ENCODE data around the gene BRSK2. TPM values are rescaled to one million over a fixed set of nuclear protein-coding genes. Genes with fewer than 3 reads are reported as not detected.

BRSK2 gene
- total and polyA plus RNA-seq, 4 experiments from 2014 or later, result 0.18 to 0.47 (median 0.32) TPM

DNA sequence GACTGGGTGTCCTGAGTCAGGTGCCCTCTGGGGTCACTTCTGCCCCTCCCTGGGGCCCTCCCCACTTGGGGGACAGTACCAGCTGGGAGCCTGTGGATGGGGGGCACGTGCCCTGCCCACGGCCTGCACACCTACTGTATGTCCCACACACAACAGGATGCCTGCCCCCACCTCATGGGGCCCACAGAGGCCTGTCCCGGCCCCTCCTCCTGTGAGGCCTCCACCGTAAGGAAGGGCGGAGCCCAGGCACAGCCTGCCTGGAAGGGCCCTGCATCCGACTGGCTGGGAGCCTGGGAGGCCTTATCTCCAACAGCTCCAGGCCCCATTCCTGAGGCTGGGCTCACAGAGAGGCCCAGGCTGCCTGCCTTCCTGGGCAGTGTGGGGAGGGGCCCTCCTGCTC, 47.8 kb downstream of the BRSK2 start:
- H3K9me3 Mint-ChIP-seq, result peaks cover 0 to 3% (median 0%) of the 10 kb centered on the region in 8 donors
- intact Hi-C loops (cut with micrococcal nuclease), result no loop called here
- H3K27ac Mint-ChIP-seq, result no peak overlapping the region
- POLR2A ChIA-PET (ENCODE audit: partially characterized antibody), result no interaction called here
- CTCF ChIA-PET (ENCODE audit: partially characterized antibody), result no interaction called here
- Histone ChIP-seq H3K4me1 (ENCODE audit: insufficient read depth, low read length) (no peaks in the 10 kb centered on the region), H3K27me3 (ENCODE audit: insufficient read depth, low read length) (no peaks in the 10 kb centered on the region), H3K36me3 (ENCODE audit: insufficient read depth, low read length) (no peaks in the 10 kb centered on the region), H3K9me3 (ENCODE audit: control insufficient read depth in 1 of 2, low read length in 2 of 2) (no peaks in the 10 kb centered on the region), H3K27ac (ENCODE audit: low read depth, low read length) (no peak overlapping the region), H3K4me3 (ENCODE audit: low read length in 2 of 2) (no peak overlapping the region)
- H3K27me3 Mint-ChIP-seq, result no peaks in the 10 kb centered on the region
- DNase-seq, result no peak
- no peaks in the 10 kb centered on the region for H3K36me3 Mint-ChIP-seq
- H3K4me1 Mint-ChIP-seq, result no peaks in the 10 kb centered on the region
- H3K4me3 Mint-ChIP-seq, result no peak overlapping the region

DNA sequence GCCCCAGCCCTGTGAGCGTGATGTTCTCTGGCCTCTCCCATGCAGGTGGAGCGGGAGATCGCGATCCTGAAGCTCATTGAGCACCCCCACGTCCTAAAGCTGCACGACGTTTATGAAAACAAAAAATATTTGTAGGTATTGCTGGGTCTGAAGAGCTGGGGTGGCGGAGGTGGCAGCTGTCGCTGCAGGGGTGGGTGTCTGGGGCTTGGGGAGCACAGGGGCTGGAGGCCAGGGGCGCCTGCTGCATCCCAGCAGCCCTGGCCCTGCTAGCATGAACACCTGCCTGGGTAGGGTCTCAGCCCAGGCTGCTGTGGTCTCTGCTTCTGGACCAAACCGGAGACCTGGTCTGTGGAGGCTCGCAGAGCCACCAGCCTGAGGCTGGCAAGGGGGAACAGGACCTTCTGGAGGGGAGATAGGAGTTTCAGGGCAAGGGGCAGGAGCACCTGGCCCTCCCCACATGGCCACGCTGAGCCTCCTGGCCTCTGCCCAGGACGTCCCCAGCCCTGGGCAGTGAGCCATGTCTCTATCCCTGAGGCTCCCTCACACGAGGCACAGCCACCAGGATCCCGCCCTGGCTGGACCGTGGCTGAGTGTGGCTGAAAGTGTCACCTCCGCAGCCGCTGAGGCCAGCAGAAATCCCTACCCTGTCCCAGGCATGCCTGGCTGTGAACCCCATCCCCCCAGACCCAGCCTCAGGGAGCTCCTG, 48.7 kb downstream of the BRSK2 start:
- no peak for DNase-seq
- no peak overlapping the region for H3K27ac Mint-ChIP-seq

DNA sequence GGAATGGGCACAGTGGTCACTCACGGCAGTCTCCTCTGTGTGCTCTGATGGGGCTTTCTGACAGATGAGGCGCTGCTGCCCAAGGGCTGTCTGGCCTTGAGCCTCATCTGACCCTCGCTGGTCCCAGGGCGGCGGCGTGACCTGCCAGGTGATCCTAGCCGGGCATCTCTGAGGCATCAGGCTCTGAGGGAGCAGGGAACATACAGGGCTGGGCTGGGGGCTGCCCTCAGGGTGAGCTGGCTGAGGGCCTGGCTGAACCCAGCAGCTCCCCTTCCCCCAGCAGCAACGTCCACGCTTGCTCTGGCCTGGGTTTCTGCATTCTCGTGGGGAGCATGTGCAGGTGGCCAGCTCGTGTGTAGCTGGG, 49.2 kb downstream of the BRSK2 start:
- Mint-ChIP-seq H3K27ac (no peak overlapping the region), H3K36me3 (no peaks in the 10 kb centered on the region), H3K9me3 (peaks cover 0 to 3% (median 0%) of the 10 kb centered on the region in 8 donors), H3K27me3 (no peaks in the 10 kb centered on the region), H3K4me1 (no peaks in the 10 kb centered on the region), H3K4me3 (no peak overlapping the region)
- Histone ChIP-seq H3K9me3 (ENCODE audit: control insufficient read depth in 1 of 2, low read length in 2 of 2) (no peaks in the 10 kb centered on the region), H3K4me3 (ENCODE audit: low read length in 2 of 2) (no peak overlapping the region), H3K27ac (ENCODE audit: low read depth, low read length) (no peak overlapping the region), H3K36me3 (ENCODE audit: insufficient read depth, low read length) (no peaks in the 10 kb centered on the region), H3K27me3 (ENCODE audit: insufficient read depth, low read length) (no peaks in the 10 kb centered on the region), H3K4me1 (ENCODE audit: insufficient read depth, low read length) (no peaks in the 10 kb centered on the region)
- ChIA-PET CTCF (ENCODE audit: partially characterized antibody) (no interaction called here), POLR2A (ENCODE audit: partially characterized antibody) (no interaction called here)
- intact Hi-C loops (cut with micrococcal nuclease), result no loop called here
- DNase-seq, result no peak

More for the DNA sequence above, 48.7 kb downstream of the BRSK2 start:
- Mint-ChIP-seq H3K4me1 (no peaks in the 10 kb centered on the region), H3K27me3 (no peaks in the 10 kb centered on the region), H3K9me3 (peaks cover 0 to 3% (median 0%) of the 10 kb centered on the region in 8 donors), H3K4me3 (no peak overlapping the region), H3K36me3 (no peaks in the 10 kb centered on the region)
- Histone ChIP-seq H3K4me3 (ENCODE audit: low read length in 2 of 2) (no peak overlapping the region), H3K9me3 (ENCODE audit: control insufficient read depth in 1 of 2, low read length in 2 of 2) (no peaks in the 10 kb centered on the region), H3K27ac (ENCODE audit: low read depth, low read length) (no peak overlapping the region), H3K4me1 (ENCODE audit: insufficient read depth, low read length) (no peaks in the 10 kb centered on the region), H3K27me3 (ENCODE audit: insufficient read depth, low read length) (no peaks in the 10 kb centered on the region), H3K36me3 (ENCODE audit: insufficient read depth, low read length) (no peaks in the 10 kb centered on the region)
- ChIA-PET POLR2A (ENCODE audit: partially characterized antibody) (no interaction called here), CTCF (ENCODE audit: partially characterized antibody) (no interaction called here)
- intact Hi-C loops (cut with micrococcal nuclease), result no loop called here

DNA sequence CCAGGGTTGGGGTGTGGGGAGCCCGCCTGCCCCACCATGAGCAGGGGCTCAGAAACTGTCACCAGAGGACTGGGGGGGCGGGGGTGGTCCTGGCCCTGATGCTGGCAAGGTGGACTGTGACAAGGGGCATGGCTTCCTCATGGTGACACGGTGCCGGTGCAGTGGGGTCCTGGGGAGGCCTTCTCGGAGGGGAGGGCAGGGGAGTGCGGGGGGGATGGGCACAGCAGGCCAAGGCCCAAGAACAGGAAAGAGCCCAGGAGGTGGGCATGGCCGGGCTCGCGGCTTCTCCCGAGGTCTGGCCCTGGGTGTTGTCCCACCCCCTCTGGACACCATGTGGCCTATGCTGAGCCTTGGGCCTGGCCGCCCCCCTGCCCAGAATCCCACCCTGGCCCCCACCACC, 49.6 kb downstream of the BRSK2 start:
- Histone ChIP-seq H3K27ac (ENCODE audit: low read depth, low read length) (no peak overlapping the region), H3K36me3 (ENCODE audit: insufficient read depth, low read length) (no peaks in the 10 kb centered on the region), H3K4me3 (ENCODE audit: low read length in 2 of 2) (no peak overlapping the region), H3K9me3 (ENCODE audit: control insufficient read depth in 1 of 2, low read length in 2 of 2) (no peaks in the 10 kb centered on the region), H3K4me1 (ENCODE audit: insufficient read depth, low read length) (no peaks in the 10 kb centered on the region), H3K27me3 (ENCODE audit: insufficient read depth, low read length) (no peaks in the 10 kb centered on the region)
- intact Hi-C loops (cut with micrococcal nuclease), result no loop called here
- Mint-ChIP-seq H3K27me3 (no peaks in the 10 kb centered on the region), H3K4me1 (no peaks in the 10 kb centered on the region), H3K9me3 (peaks cover 0 to 3% (median 0%) of the 10 kb centered on the region in 8 donors), H3K4me3 (no peak overlapping the region), H3K36me3 (no peaks in the 10 kb centered on the region), H3K27ac (no peak overlapping the region)
- no peak for DNase-seq
- CTCF ChIA-PET (ENCODE audit: partially characterized antibody), result no interaction called here
- POLR2A ChIA-PET (ENCODE audit: partially characterized antibody), result no interaction called here

DNA sequence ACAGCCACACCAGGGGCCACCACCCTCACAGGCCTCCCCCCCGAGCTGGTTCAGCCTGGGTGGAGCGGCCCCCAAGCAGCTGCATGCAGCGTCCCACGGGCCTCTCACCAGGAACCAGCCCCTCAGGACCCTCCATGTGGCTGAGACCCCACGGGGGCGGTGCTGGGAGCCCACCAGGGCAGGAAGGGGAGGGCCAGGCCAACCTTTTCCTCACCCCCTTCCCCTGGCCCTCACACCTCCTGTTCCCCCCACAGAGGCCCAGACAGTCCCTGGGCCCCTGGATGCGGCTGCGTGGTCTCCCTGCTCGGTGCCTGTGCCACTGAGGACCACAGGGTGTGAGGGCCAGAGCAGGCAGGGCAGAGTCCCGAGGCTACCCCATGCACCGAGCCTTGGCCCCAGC, 50.3 kb downstream of the BRSK2 start:
- no peak overlapping the region for H3K27ac Mint-ChIP-seq
- H3K36me3 Mint-ChIP-seq, result no peaks in the 10 kb centered on the region
- no peak overlapping the region for H3K4me3 Mint-ChIP-seq
- H3K4me3 ChIP-seq (ENCODE audit: low read length in 2 of 2), result no peak overlapping the region
- intact Hi-C loops (cut with micrococcal nuclease), result no loop called here
- H3K9me3 Mint-ChIP-seq, result peaks cover 0 to 3% (median 0%) of the 10 kb centered on the region in 8 donors
- H3K36me3 ChIP-seq (ENCODE audit: insufficient read depth, low read length), result no peaks in the 10 kb centered on the region
- H3K27me3 Mint-ChIP-seq, result peaks cover 0 to 2% of the 10 kb centered on the region in 2 donors
- H3K27ac ChIP-seq (ENCODE audit: low read depth, low read length), result no peak overlapping the region
- H3K4me1 ChIP-seq (ENCODE audit: insufficient read depth, low read length), result no peaks in the 10 kb centered on the region
- no peak for DNase-seq
- no peaks in the 10 kb centered on the region for H3K4me1 Mint-ChIP-seq
- no peaks in the 10 kb centered on the region for H3K27me3 ChIP-seq (ENCODE audit: insufficient read depth, low read length)
- no peaks in the 10 kb centered on the region for H3K9me3 ChIP-seq (ENCODE audit: control insufficient read depth in 1 of 2, low read length in 2 of 2)
- ChIA-PET CTCF (ENCODE audit: partially characterized antibody) (no interaction called here), POLR2A (ENCODE audit: partially characterized antibody) (no interaction called here)

DNA sequence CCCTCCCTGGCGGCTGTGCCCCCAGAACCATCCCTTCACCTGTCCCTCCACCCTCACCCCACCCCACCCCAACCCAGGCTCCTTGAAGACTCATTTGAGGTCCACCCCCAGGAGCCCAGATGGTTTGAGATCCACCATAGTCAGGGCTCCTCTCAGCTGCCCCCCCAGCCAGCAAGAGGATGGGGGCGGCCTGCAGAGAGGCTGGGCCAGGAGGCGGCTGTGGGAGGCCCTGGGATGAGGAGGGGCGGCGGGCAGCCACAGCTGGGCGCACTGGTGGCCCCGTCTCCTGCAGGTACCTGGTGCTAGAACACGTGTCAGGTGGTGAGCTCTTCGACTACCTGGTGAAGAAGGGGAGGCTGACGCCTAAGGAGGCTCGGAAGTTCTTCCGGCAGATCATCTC, 50.8 kb downstream of the BRSK2 start:
- intact Hi-C loops (cut with micrococcal nuclease), result no loop called here
- Mint-ChIP-seq H3K27ac (no peak overlapping the region), H3K4me3 (no peak overlapping the region), H3K36me3 (no peaks in the 10 kb centered on the region), H3K9me3 (peaks cover 0 to 3% (median 0%) of the 10 kb centered on the region in 8 donors), H3K4me1 (no peaks in the 10 kb centered on the region), H3K27me3 (peaks cover 0 to 2% of the 10 kb centered on the region in 2 donors)
- no peaks in the 10 kb centered on the region for H3K9me3 ChIP-seq (ENCODE audit: control insufficient read depth in 1 of 2, low read length in 2 of 2)
- H3K27ac ChIP-seq (ENCODE audit: low read depth, low read length), result no peak overlapping the region
- CTCF ChIA-PET (ENCODE audit: partially characterized antibody), result no interaction called here
- POLR2A ChIA-PET (ENCODE audit: partially characterized antibody), result no interaction called here
- no peak overlapping the region for H3K4me3 ChIP-seq (ENCODE audit: low read length in 2 of 2)
- no peaks in the 10 kb centered on the region for H3K4me1 ChIP-seq (ENCODE audit: insufficient read depth, low read length)
- H3K36me3 ChIP-seq (ENCODE audit: insufficient read depth, low read length), result no peaks in the 10 kb centered on the region
- no peaks in the 10 kb centered on the region for H3K27me3 ChIP-seq (ENCODE audit: insufficient read depth, low read length)
- no peak for DNase-seq

DNA sequence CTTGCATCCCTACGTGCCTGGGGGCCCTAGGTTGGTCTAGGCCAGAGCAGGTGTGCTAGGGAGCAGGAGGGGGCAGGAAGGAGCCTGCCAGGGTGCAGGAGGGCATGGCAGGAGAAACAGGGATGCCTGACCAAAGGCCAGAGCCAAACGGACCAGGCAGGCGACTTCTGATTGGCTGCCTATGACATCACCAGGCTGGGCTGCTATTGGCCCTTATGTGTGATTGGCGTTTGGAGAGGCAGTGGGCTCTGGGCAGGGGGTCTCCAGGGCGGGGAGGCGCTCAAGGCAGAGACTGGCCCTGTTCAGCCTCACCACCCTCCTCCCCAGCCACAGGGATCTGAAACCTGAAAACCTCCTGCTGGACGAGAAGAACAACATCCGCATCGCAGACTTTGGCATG, 52.4 kb downstream of the BRSK2 start:
- no peaks in the 10 kb centered on the region for H3K36me3 ChIP-seq (ENCODE audit: insufficient read depth, low read length)
- Mint-ChIP-seq H3K9me3 (peaks cover 0 to 3% (median 0%) of the 10 kb centered on the region in 8 donors), H3K4me1 (no peaks in the 10 kb centered on the region), H3K27ac (no peak overlapping the region), H3K4me3 (no peak overlapping the region), H3K36me3 (no peaks in the 10 kb centered on the region), H3K27me3 (peaks cover 0 to 2% of the 10 kb centered on the region in 2 donors)
- H3K27me3 ChIP-seq (ENCODE audit: insufficient read depth, low read length), result no peaks in the 10 kb centered on the region
- no peak overlapping the region for H3K27ac ChIP-seq (ENCODE audit: low read depth, low read length)
- no peak for DNase-seq
- H3K9me3 ChIP-seq (ENCODE audit: control insufficient read depth in 1 of 2, low read length in 2 of 2), result no peaks in the 10 kb centered on the region
- no peak overlapping the region for H3K4me3 ChIP-seq (ENCODE audit: low read length in 2 of 2)
- intact Hi-C loops (cut with micrococcal nuclease), result no loop called here
- H3K4me1 ChIP-seq (ENCODE audit: insufficient read depth, low read length), result no peaks in the 10 kb centered on the region
- ChIA-PET CTCF (ENCODE audit: partially characterized antibody) (no interaction called here), POLR2A (ENCODE audit: partially characterized antibody) (no interaction called here)
